Activated CD4-positive, alpha-beta T cell treated with anti-CD3 and anti-CD28 coated beads for 4 hours (primary cell): Measurements from ENCODE around the gene BRD1.
"Not testable (repeated sequence)": the region's sequence is repeated elsewhere in the genome, so short reads cannot be mapped to it uniquely, and the experiment has no call there.

Experiments
- DNase-seq, 2 donors: peaks; one replicate each; pipeline ENCODE4 v3.0.0-alpha.2; 2020

The BRD1 gene

GRCh38 chr22:49767355-49768062, 60.2 kb downstream of the BRD1 start:
- no peak for DNase-seq

- no peak for DNase-seq
Measured at GRCh38 chr22:49765951-49766350, 61.7 kb downstream of the BRD1 start.

- DNase-seq = no peak
Measured at GRCh38 chr22:49765091-49765771, 62.4 kb downstream of the BRD1 start.

- DNase-seq = no peak
Measured at GRCh38 chr22:49764127-49764581, 63.5 kb downstream of the BRD1 start.

- no peak for DNase-seq
Measured at GRCh38 chr22:49763696-49764095, 64.0 kb downstream of the BRD1 start.

GRCh38 chr22:49763138-49763537, 64.5 kb downstream of the BRD1 start:
- no peak for DNase-seq

- DNase-seq = not testable (repeated sequence)
Measured at GRCh38 chr22:49762571-49762970, 65.1 kb downstream of the BRD1 start.

- DNase-seq = no peak
Measured at GRCh38 chr22:49761836-49762235, 65.8 kb downstream of the BRD1 start.

- no peak for DNase-seq
Measured at GRCh38 chr22:49760630-49761571, 66.8 kb downstream of the BRD1 start.

GRCh38 chr22:49760280-49760629, 67.4 kb downstream of the BRD1 start:
- DNase-seq = no peak

GRCh38 chr22:49756676-49757075, 71.0 kb downstream of the BRD1 start:
- no peak for DNase-seq

- DNase-seq = no peak
Measured at GRCh38 chr22:49756201-49756600, 71.5 kb downstream of the BRD1 start.

- DNase-seq = no peak
Measured at GRCh38 chr22:49755631-49756001, 72.1 kb downstream of the BRD1 start.

- DNase-seq = no peak
Measured at GRCh38 chr22:49754696-49755630, 72.7 kb downstream of the BRD1 start.

GRCh38 chr22:49753961-49754695, 73.5 kb downstream of the BRD1 start:
- DNase-seq = no peak

- DNase-seq = no peak
Measured at GRCh38 chr22:49753276-49753890, 74.3 kb downstream of the BRD1 start.

GRCh38 chr22:49752598-49753091, 75.0 kb downstream of the BRD1 start:
- DNase-seq = no peak

- no peak for DNase-seq
Measured at GRCh38 chr22:49751966-49752597, 75.6 kb downstream of the BRD1 start.

GRCh38 chr22:49751318-49751965, 76.2 kb downstream of the BRD1 start:
- no peak for DNase-seq
